Prostate gland (tissue), 2 donors: ENCODE measurements around the gene RNF39. TPM values are rescaled to one million over a fixed set of nuclear protein-coding genes. Genes with fewer than 3 reads are reported as not detected.
A peak's percentile ranks its signal among the peaks of the same experiment; 100 is the strongest.

Experiments
- DNase-seq: peaks from one replicate; pipeline ENCODE4 v3.0.0-alpha.2; 2019; ENCODE audit warnings: low spot score
- H3K27ac ChIP-seq, 2 donors: fragments of 200-600 bp; sonication (generic); 2 replicates each; pipeline ENCODE4 v1.5.1; 2017 to 2019
- H3K27me3 ChIP-seq: fragments of 200-600 bp; sonication (generic); replicated peaks from 2 replicates; pipeline ENCODE4 v1.5.1; 2019; ENCODE audit not compliant: insufficient read depth
- H3K36me3 ChIP-seq, 2 donors: fragments of 200-600 bp; sonication (generic); 1 replicate in 1 of 2; 2 replicates in 1 of 2; pipeline versions ENCODE4 v1.5.1 to v1.8.1; 2017 to 2019
- H3K4me1 ChIP-seq: fragments of 200-600 bp; sonication (generic); replicated peaks from 2 replicates; pipeline ENCODE4 v1.5.1; 2019
- H3K4me3 ChIP-seq, 2 donors: fragments of 200-600 bp; sonication (generic); 2 replicates each; pipeline ENCODE4 v1.5.1; 2017 to 2019
- H3K9me3 ChIP-seq: fragments of 200-600 bp; sonication (generic); 2 replicates; pipeline ENCODE4 v1.5.1; 2017
- CTCF ChIP-seq, 4 experiments: fragments of 200-600 bp in 2 of 4; fragments of 450-650 bp in 2 of 4; sonication (generic) in 2 of 4; IDR thresholded peaks; 1 replicate in 3 of 4; 2 replicates in 1 of 4; pipeline ENCODE4 v1.5.1; 2016 to 2019; ENCODE audit warnings: antibody characterized with exemption in 4 of 4, mild to moderate bottlenecking in 2 of 4, moderate library complexity in 2 of 4
- POLR2A ChIP-seq: fragments of 450-650 bp; IDR thresholded peaks from one replicate; pipeline ENCODE4 v1.6.1; 2016; ENCODE audit warnings: antibody characterized with exemption, mild to moderate bottlenecking
- POLR2AphosphoS5 ChIP-seq: sonication (generic); formaldehyde crosslinking; IDR thresholded peaks from one replicate; pipeline ENCODE4 v1.6.1; 2017; ENCODE audit warnings: antibody characterized with exemption
- WGBS: methylation state at CpG from one replicate; pipeline ENCODE4 v1.1.5; 2018; 5-methylcytosine and 5-hydroxymethylcytosine counted together
- intact Hi-C: fragments of 100-400 bp; cut with DNase I; formaldehyde crosslinking; loops from one replicate; pipeline ENCODE4 v1.14.2; 2022
- total RNA-seq, 2 donors: library from RNA; depleted of rRNA; stranded (reverse); fragments of >200 nt; gene quantifications; one replicate each; pipeline ENCODE4 v1.1.0, GENCODE V29; 2016

RNF39 gene
- total RNA-seq, 2 donors from 2014 or later, result 9.0 to 29.1 TPM

DNA sequence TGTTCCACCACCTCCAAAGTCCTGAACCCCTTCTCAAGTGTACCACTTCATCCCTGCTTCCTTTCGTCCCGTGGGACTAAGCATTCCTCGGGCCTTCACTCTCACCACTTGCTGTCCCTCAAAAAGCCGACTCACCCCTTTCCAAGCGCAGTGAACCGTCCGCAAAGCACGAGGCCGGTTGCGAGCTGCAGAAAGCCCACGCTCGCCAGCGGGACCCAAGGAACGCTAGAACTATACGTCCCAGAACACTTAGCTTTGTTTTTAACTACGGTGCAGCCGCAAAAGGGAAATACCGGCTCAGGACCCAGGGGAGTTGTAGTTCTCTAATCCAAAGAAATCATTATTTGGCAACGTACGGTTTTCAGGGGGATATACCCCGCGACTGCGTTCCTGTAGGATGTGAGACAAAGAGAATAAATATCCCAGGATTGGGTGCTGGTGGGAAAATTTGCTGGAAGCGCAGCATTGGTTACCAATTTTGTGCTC lies 14.9 kb downstream of the RNF39 start:
- 0% methylated on average over 24 of the region's 24 CpGs for WGBS
- Histone ChIP-seq H3K9me3 (no peaks in the 10 kb centered on the region), H3K4me3 (peak overlapping the region; percentile 61 to 65), H3K27ac (peak overlapping the region; percentile 85 to 91), H3K36me3 (no peaks in the 10 kb centered on the region), H3K27me3 (no peaks in the 10 kb centered on the region), H3K4me1 (peaks cover 6% of the 10 kb centered on the region)
- intact Hi-C loops, result loop anchor here (5.0 kb wide), 1 partner anchor 83 kb away; no protein-coding TSS in a partner anchor
- TF ChIP-seq CTCF (IDR thresholded peaks at IDR 0.05), result no peak
- no peak for TF ChIP-seq POLR2AphosphoS5
- no peak for TF ChIP-seq POLR2A
- no peak for DNase-seq

DNA sequence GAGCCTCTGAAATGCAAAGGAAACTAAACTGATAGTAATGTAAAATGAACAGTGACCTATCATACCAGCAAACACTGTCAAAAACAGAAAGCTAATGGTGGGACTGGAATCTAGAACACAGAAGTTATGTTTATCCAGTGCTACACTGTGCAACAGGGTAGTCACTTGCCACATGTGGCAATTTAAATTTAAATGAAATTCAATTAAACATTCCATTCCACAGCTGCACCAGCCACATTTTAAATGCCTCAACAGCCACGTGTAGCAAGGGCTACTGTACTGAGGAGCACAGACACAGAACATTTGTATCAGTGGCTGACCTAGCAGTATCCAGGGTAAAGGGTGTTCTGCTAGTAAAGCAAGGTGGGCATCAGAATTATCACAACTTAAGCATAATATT lies 20.1 kb downstream of the RNF39 start:
- Histone ChIP-seq H3K9me3 (no peaks in the 10 kb centered on the region), H3K4me1 (peaks cover 6% of the 10 kb centered on the region), H3K27me3 (no peaks in the 10 kb centered on the region), H3K36me3 (no peaks in the 10 kb centered on the region), H3K27ac (no peak overlapping the region), H3K4me3 (no peak overlapping the region)
- TF ChIP-seq CTCF (IDR thresholded peaks at IDR 0.05) (no peak), POLR2AphosphoS5 (no peak), POLR2A (no peak)
- WGBS, result 67% methylated on average over 1 of the region's 1 CpG
- no peak for DNase-seq
- intact Hi-C loops, result no loop called here

DNA sequence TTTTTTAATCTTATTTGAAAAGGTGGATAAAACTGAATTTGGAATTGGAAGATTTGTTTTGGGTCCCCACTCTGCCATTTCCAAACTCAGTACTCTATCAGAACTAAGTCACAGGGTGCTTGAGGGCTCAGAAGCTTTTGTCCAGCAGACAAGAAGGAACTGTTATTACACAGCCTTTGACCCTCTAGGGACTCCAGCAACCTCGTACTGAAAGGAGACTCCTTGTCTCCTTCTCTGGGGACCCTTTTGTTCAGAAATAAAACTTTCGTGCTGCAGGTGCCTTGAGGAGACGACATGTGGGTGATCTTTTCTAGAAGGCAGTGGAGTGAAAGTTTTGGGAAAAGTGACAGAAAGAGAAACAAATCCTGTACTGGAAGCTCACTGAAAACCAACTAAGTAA lies 21.9 kb downstream of the RNF39 start:
- Histone ChIP-seq H3K4me3 (no peak overlapping the region), H3K9me3 (no peaks in the 10 kb centered on the region), H3K36me3 (no peaks in the 10 kb centered on the region), H3K27ac (no peak overlapping the region), H3K27me3 (no peaks in the 10 kb centered on the region), H3K4me1 (no peaks in the 10 kb centered on the region)
- no peak for DNase-seq
- no peak for TF ChIP-seq POLR2AphosphoS5
- no peak for TF ChIP-seq CTCF (IDR thresholded peaks at IDR 0.05)
- no peak for TF ChIP-seq POLR2A
- intact Hi-C loops, result no loop called here
- WGBS, result 90% methylated on average over 3 of the region's 3 CpGs

DNA sequence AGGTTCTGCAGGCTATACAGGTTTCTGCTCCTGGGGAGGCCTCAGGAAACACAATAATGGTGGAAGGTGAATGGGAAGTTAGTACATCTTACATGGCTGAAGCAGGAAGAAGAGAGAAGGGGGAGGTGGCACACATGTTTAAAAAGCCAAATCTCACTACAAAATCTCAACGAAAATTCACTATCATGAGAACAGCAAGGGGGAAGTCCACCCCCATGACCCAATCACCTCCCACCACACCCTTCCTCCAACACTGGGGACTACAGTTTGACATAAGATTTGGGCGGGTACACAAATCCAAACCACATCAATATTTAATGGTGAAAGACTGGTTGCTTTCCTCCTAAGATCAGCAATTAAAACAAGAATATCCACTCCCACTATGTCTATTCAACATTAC lies 28.3 kb downstream of the RNF39 start:
- Histone ChIP-seq H3K4me1 (no peaks in the 10 kb centered on the region), H3K4me3 (no peak overlapping the region), H3K9me3 (no peaks in the 10 kb centered on the region), H3K27me3 (no peaks in the 10 kb centered on the region), H3K27ac (no peak overlapping the region), H3K36me3 (no peaks in the 10 kb centered on the region)
- intact Hi-C loops, result no loop called here
- DNase-seq, result no peak
- TF ChIP-seq POLR2AphosphoS5, result no peak
- no peak for TF ChIP-seq CTCF (IDR thresholded peaks at IDR 0.05)
- no peak for TF ChIP-seq POLR2A
- 78% methylated on average over 2 of the region's 2 CpGs for WGBS

GRCh38 chr6:30044630-30045029 lies 30.9 kb downstream of the RNF39 start:
- Histone ChIP-seq H3K36me3 (no peaks in the 10 kb centered on the region), H3K27me3 (no peaks in the 10 kb centered on the region), H3K4me3 (no peak overlapping the region), H3K9me3 (no peaks in the 10 kb centered on the region), H3K27ac (no peak overlapping the region), H3K4me1 (no peaks in the 10 kb centered on the region)
- DNase-seq, result no peak
- no peak for TF ChIP-seq POLR2AphosphoS5
- no peak for TF ChIP-seq POLR2A
- no peak for TF ChIP-seq CTCF (IDR thresholded peaks at IDR 0.05)
- WGBS, result 80% methylated on average over 2 of the region's 2 CpGs
- intact Hi-C loops, result no loop called here
